ENCODE measurements around the gene TLE3. TPM values are rescaled to one million over a fixed set of nuclear protein-coding genes. Genes with fewer than 3 reads are reported as not detected.

Gene TLE3
- total RNA-seq, 4 donors from 2014 or later = 4.6 to 35.3 (median 13.3) TPM

DNA sequence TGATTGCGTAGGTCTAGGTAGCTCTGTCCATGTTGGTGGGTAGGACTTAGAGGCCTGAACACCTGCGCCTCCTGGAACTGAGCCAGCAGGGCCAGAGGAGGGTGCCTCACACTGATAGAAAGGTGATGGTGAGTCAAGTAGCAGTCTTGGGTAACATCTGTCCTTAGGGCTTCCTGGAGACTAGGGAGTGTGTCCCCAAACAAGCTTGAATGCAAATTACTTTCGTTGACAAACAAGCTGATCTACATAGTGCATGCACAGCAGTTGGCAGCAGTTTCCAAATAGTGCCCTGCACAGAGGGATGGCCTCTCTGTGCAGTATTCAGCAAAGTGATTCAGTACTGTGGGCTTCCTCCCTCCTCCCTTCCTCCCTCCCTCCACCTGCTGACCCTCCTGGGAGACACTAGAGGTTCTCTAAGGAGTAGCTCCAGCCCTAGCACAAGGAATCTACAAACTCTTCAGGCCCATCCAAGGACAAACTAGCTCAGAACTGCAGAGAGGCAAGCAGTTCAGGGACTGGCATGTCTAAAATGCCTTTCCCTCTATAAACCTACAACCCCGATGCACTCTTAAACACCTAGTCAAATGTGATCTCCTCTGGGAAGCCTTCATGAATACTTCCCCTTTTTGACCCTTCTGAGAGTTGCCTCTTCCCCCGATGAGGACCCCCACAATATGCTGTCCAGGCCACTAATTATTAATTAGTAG, 61.0 kb downstream of the TLE3 start:
- TF ChIP-seq POLR2A (IDR thresholded peaks at IDR 0.05) = no peak
- no peak for TF ChIP-seq CTCF (IDR thresholded peaks at IDR 0.05 in 4 of 5, conservative IDR thresholded peaks at IDR 0.05 in 1 of 5)
- no peak for ATAC-seq

DNA sequence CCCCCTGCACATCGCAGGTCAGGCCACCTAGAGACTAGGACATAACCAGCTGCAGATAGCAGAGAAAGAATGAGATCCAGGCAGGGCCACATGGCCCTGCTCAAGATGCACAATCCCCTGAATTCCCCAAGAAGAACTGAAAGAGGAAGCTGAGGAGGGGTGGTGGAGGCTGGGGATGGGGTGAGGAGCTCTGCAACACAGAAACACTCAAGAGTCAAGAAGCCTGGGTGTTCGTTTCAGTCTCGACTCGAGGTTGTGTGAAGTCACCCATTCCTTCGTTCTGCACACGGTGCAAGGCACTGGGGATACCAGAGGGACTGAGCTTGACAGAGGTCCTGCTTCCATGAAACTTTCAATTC, 62.0 kb downstream of the TLE3 start:
- no peaks in the 10 kb centered on the region for H3K9me3 ChIP-seq
- no peaks in the 10 kb centered on the region for H3K4me1 ChIP-seq
- DNase-seq (no peak), ATAC-seq (no peak)
- TF ChIP-seq CTCF (IDR thresholded peaks at IDR 0.05 in 4 of 5, conservative IDR thresholded peaks at IDR 0.05 in 1 of 5) = no peak
- no peak for TF ChIP-seq POLR2A (IDR thresholded peaks at IDR 0.05)
- in situ Hi-C loops (cut with MboI; ENCODE audit: low sequenced_read_pairs in 4 of 4) = no loop called here
- H3K4me3 ChIP-seq = no peak overlapping the region
- intact Hi-C loops (cut with DNase I; ENCODE audit: low total_unique reads) = no loop called here
- no peaks in the 10 kb centered on the region for H3K36me3 ChIP-seq
- H3K27ac ChIP-seq = no peak overlapping the region
- peaks cover 13 to 17% (median 14%) of the 10 kb centered on the region in 3 donors for H3K27me3 ChIP-seq

More for the DNA sequence above, 61.0 kb downstream of the TLE3 start:
- no peak for DNase-seq
- Histone ChIP-seq H3K4me1 (no peaks in the 10 kb centered on the region), H3K27ac (no peak overlapping the region), H3K36me3 (no peaks in the 10 kb centered on the region), H3K4me3 (no peak overlapping the region), H3K27me3 (peaks cover 13 to 14% (median 14%) of the 10 kb centered on the region in 3 donors), H3K9me3 (no peaks in the 10 kb centered on the region)
- intact Hi-C loops (cut with DNase I; ENCODE audit: low total_unique reads) = no loop called here
- in situ Hi-C loops (cut with MboI; ENCODE audit: low sequenced_read_pairs in 4 of 4) = no loop called here

GRCh38 chr15:70035051-70035718, 62.5 kb downstream of the TLE3 start:
- Histone ChIP-seq H3K4me3 (no peak overlapping the region), H3K36me3 (no peaks in the 10 kb centered on the region), H3K4me1 (no peaks in the 10 kb centered on the region), H3K27me3 (peaks cover 13 to 17% (median 14%) of the 10 kb centered on the region in 3 donors), H3K27ac (no peak overlapping the region), H3K9me3 (no peaks in the 10 kb centered on the region)
- TF ChIP-seq CTCF (IDR thresholded peaks at IDR 0.05 in 4 of 5, conservative IDR thresholded peaks at IDR 0.05 in 1 of 5) = no peak
- no peak for TF ChIP-seq POLR2A (IDR thresholded peaks at IDR 0.05)
- in situ Hi-C loops (cut with MboI; ENCODE audit: low sequenced_read_pairs in 4 of 4) = no loop called here
- DNase-seq (no peak), ATAC-seq (no peak)
- intact Hi-C loops (cut with DNase I; ENCODE audit: low total_unique reads) = no loop called here

- in situ Hi-C loops (cut with MboI; ENCODE audit: low sequenced_read_pairs in 4 of 4) (no loop called here), intact Hi-C loops (cut with DNase I; ENCODE audit: low total_unique reads) (no loop called here)
- Histone ChIP-seq H3K4me1 (no peaks in the 10 kb centered on the region), H3K27me3 (peaks cover 13 to 17% (median 14%) of the 10 kb centered on the region in 3 donors), H3K9me3 (no peaks in the 10 kb centered on the region), H3K27ac (no peak overlapping the region), H3K36me3 (no peaks in the 10 kb centered on the region), H3K4me3 (no peak overlapping the region)
- TF ChIP-seq CTCF (IDR thresholded peaks at IDR 0.05 in 4 of 5, conservative IDR thresholded peaks at IDR 0.05 in 1 of 5) = no peak
- no peak for TF ChIP-seq POLR2A (IDR thresholded peaks at IDR 0.05)
- no peak for DNase-seq
- no peak for ATAC-seq
Measured at GRCh38 chr15:70034596-70034995, 63.1 kb downstream of the TLE3 start.

All from gastrocnemius medialis (tissue), 4 donors.